Calu3 (cell line): ENCODE data around the gene GDI1. TPM values are rescaled to one million over a fixed set of nuclear protein-coding genes. Genes with fewer than 3 reads are reported as not detected.

Experiments used
- BruUV-seq: library from RNA; stranded (reverse); fragments of 400-500 nt; replicated peaks from 2 replicates; lab custom pipeline; 2021; lab: Mats Ljungman, UMichigan
- CTCF ChIA-PET: fragments of 300-600 bp; sonication (Branson Sonifier 250); formaldehyde crosslinking; loops from one replicate; lab custom pipeline; 2022; ENCODE audit warnings: antibody characterized with exemption; lab: Charles Lee
- DNase-seq: peaks from one replicate; pipeline ENCODE4 v3.0.0; 2022
- H3K27ac Mint-ChIP-seq: one replicate; pipeline ENCODE4 v1.8.0; 2022; ENCODE audit warnings: mixed read lengths; ENCODE audit not compliant: unreplicated experiment
- H3K27me3 Mint-ChIP-seq: one replicate; pipeline ENCODE4 v1.8.0; 2022; ENCODE audit warnings: mixed read lengths; ENCODE audit not compliant: unreplicated experiment
- H3K36me3 Mint-ChIP-seq: one replicate; pipeline ENCODE4 v1.8.0; 2022; ENCODE audit warnings: mild to moderate bottlenecking, moderate library complexity, mixed read lengths; ENCODE audit not compliant: insufficient read depth, unreplicated experiment
- H3K4me1 Mint-ChIP-seq: one replicate; pipeline ENCODE4 v1.8.0; 2022; ENCODE audit warnings: mild to moderate bottlenecking, low read depth, mixed read lengths; ENCODE audit not compliant: unreplicated experiment
- H3K4me3 Mint-ChIP-seq: one replicate; pipeline ENCODE4 v1.8.0; 2022; ENCODE audit warnings: mild to moderate bottlenecking, low read depth, moderate library complexity, mixed read lengths; ENCODE audit not compliant: unreplicated experiment
- H3K9me3 Mint-ChIP-seq: one replicate; pipeline ENCODE4 v1.8.0; 2022; ENCODE audit warnings: low read depth, mixed read lengths; ENCODE audit not compliant: unreplicated experiment
- intact Hi-C: fragments of 100-400 bp; cut with micrococcal nuclease; formaldehyde crosslinking; loops from one replicate; pipeline ENCODE4 v1.10.0; 2022; ENCODE audit not compliant: unreplicated experiment
- total RNA-seq: library from RNA; stranded (reverse); gene quantifications from 2 replicates; pipeline ENCODE4 v1.2.3, GENCODE V29; 2022
- TF ChIP-seq, protein P1 (sequence below): fragments of 200-600 bp; IDR thresholded peaks from one replicate; pipeline ENCODE4 v1.8.0; 2022; ENCODE audit warnings: antibody characterized with exemption; ENCODE audit not compliant: unreplicated experiment

GDI1 gene
- total RNA-seq, 1 experiment from 2014 or later, result 118 TPM

DNA sequence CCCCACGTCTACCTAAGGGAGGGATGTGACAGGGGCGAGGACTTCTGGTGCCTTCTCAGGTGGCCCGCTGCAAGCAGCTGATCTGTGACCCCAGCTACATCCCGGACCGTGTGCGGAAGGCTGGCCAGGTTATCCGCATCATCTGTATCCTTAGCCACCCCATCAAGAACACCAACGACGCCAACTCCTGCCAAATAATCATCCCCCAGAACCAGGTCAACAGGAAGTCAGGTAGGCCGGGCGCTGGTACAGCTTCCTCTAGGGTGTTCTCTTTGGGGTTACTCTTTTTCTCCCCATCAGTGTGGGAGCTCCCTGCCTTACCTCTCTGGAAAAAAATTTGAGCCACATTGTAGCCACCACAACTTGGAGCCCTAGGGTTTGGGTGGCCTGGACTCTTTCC, 4.6 kb downstream of the GDI1 start:
- intact Hi-C loops, result no loop called here
- Mint-ChIP-seq H3K4me1 (peaks cover 14% of the 10 kb centered on the region), H3K27ac (no peak overlapping the region), H3K4me3 (no peak overlapping the region), H3K9me3 (no peaks in the 10 kb centered on the region), H3K36me3 (peaks cover 76% of the 10 kb centered on the region), H3K27me3 (no peaks in the 10 kb centered on the region)
- TF ChIP-seq, protein P1, sequence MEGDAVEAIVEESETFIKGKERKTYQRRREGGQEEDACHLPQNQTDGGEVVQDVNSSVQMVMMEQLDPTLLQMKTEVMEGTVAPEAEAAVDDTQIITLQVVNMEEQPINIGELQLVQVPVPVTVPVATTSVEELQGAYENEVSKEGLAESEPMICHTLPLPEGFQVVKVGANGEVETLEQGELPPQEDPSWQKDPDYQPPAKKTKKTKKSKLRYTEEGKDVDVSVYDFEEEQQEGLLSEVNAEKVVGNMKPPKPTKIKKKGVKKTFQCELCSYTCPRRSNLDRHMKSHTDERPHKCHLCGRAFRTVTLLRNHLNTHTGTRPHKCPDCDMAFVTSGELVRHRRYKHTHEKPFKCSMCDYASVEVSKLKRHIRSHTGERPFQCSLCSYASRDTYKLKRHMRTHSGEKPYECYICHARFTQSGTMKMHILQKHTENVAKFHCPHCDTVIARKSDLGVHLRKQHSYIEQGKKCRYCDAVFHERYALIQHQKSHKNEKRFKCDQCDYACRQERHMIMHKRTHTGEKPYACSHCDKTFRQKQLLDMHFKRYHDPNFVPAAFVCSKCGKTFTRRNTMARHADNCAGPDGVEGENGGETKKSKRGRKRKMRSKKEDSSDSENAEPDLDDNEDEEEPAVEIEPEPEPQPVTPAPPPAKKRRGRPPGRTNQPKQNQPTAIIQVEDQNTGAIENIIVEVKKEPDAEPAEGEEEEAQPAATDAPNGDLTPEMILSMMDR, result no peak
- CTCF ChIA-PET, result interaction anchor here (0.6 kb wide), 1 partner anchor 71 kb away, joined by 3 read pairs; no protein-coding TSS in a partner anchor
- BruUV-seq, result no TSS peak
- DNase-seq, result no peak

- Mint-ChIP-seq H3K27ac (no peak overlapping the region), H3K4me1 (peaks cover 14% of the 10 kb centered on the region), H3K9me3 (no peaks in the 10 kb centered on the region), H3K27me3 (no peaks in the 10 kb centered on the region), H3K36me3 (peaks cover 76% of the 10 kb centered on the region), H3K4me3 (no peak overlapping the region)
- TSS peak; percentile 35 for BruUV-seq
- CTCF ChIA-PET, result interaction anchor here (0.6 kb wide), 1 partner anchor 71 kb away, joined by 3 read pairs; no protein-coding TSS in a partner anchor
- intact Hi-C loops, result no loop called here
- TF ChIP-seq, protein P1, result no peak
- DNase-seq, result peak; percentile 62
These were observed 5.2 kb downstream of the GDI1 start for GRCh38 chrX:154441984-154442707.

DNA sequence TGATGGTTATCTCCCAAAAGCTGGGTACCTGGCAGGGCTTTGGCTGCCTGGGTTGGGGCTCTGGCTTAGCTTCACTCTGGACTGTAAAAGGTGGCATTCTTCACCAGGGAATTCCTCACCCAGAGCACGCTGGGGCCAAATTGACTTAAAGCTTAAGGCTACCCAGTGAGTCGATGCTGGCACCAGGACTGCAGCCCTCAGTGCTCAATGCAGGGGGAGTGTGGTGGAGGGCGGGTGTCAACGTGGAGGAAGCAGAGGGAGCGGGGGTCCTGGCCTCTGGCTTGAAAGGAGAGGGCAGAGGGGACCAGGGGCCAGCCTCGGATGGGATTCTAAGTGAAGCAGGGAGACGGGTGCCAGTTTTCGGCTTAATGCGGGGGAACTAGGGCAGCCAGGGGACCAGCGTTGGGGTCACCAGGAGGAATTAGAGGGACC, 6.5 kb downstream of the GDI1 start:
- no peaks in the 10 kb centered on the region for H3K9me3 Mint-ChIP-seq
- H3K4me1 Mint-ChIP-seq, result peaks cover 14% of the 10 kb centered on the region
- intact Hi-C loops, result no loop called here
- peaks cover 75% of the 10 kb centered on the region for H3K36me3 Mint-ChIP-seq
- TF ChIP-seq, protein P1, result no peak
- no peaks in the 10 kb centered on the region for H3K27me3 Mint-ChIP-seq
- H3K4me3 Mint-ChIP-seq, result peak overlapping the region; percentile 78
- DNase-seq, result no peak
- peak overlapping the region; percentile 91 for H3K27ac Mint-ChIP-seq
- no TSS peak for BruUV-seq
- CTCF ChIA-PET, result interaction anchor here (0.6 kb wide), 1 partner anchor 18 kb away, joined by 7 read pairs; no protein-coding TSS in a partner anchor

GRCh38 chrX:154443992-154444754, 7.2 kb downstream of the GDI1 start, which contains the start of gene FAM50A:
TSS of gene FAM50A (plus strand) at chrX:154444141. CDS start at chrX:154444236, 95 bp downstream.
- TF ChIP-seq, protein P1, result no peak
- H3K4me3 Mint-ChIP-seq, result peak within 1 kb of the TSS; percentile 78
- H3K4me1 Mint-ChIP-seq, result peaks cover 14% of the 10 kb centered on the region
- H3K9me3 Mint-ChIP-seq, result no peaks in the 10 kb centered on the region
- H3K27me3 Mint-ChIP-seq, result no peaks in the 10 kb centered on the region
- peaks cover 77% of the 10 kb centered on the region for H3K36me3 Mint-ChIP-seq
- peak; percentile 83 for DNase-seq
- no TSS peak for BruUV-seq
- intact Hi-C loops, result no loop called here
- CTCF ChIA-PET, result no interaction called here
- H3K27ac Mint-ChIP-seq, result peak within 1 kb of the TSS; percentile 91
